SU-DHL-6 (cell line): Measurements from ENCODE around the gene SPSB1.

Experiments used
- H2AFZ ChIP-seq: fragments of 200-600 bp; sonication (generic); 2 replicates; pipeline ENCODE4 v1.6.1; 2014; ENCODE audit warnings: low read depth, mild to moderate bottlenecking, moderate library complexity, mixed read lengths, antibody characterized with exemption, low read length; ENCODE audit not compliant: severe bottlenecking
- H3F3A ChIP-seq: fragments of 200-600 bp; shearing (Covaris generic); 2 replicates; pipeline ENCODE4 v1.6.0; 2016; ENCODE audit warnings: antibody characterized with exemption, mild to moderate bottlenecking; ENCODE audit not compliant: insufficient read depth
- H3K27ac ChIP-seq: fragments of 200-600 bp; sonication (generic); 2 replicates; pipeline ENCODE4 v1.5.1; 2016; ENCODE audit warnings: low read depth, mild to moderate bottlenecking, low read length, moderate library complexity, mixed read lengths
- H3K27me3 ChIP-seq: fragments of 200-600 bp; sonication (generic), shearing (Covaris generic); 2 replicates; pipeline ENCODE4 v1.6.0; 2014; ENCODE audit warnings: mild to moderate bottlenecking, low read length
- H3K36me3 ChIP-seq: fragments of 200-600 bp; sonication (generic); 2 replicates; pipeline ENCODE4 v1.6.1; 2014; ENCODE audit warnings: mild to moderate bottlenecking, low read length, mixed read lengths
- H3K4me2 ChIP-seq: fragments of 300-600, 200-600 bp; shearing (Covaris generic), sonication (generic); 2 replicates; pipeline ENCODE4 v1.6.0; 2014; ENCODE audit warnings: low read length, low read depth, mild to moderate bottlenecking; ENCODE audit not compliant: poor library complexity, severe bottlenecking
- H3K4me3 ChIP-seq: fragments of 200-600 bp; sonication (generic); 2 replicates; pipeline ENCODE4 v1.5.1; 2014; ENCODE audit warnings: antibody characterized with exemption, low read length, mild to moderate bottlenecking, mixed read lengths; ENCODE audit not compliant: insufficient read depth, poor library complexity, severe bottlenecking
- H3K79me2 ChIP-seq: fragments of 200-600 bp; sonication (generic); 2 replicates; pipeline ENCODE4 v1.6.1; 2014; ENCODE audit warnings: mild to moderate bottlenecking, low read length, moderate library complexity; ENCODE audit not compliant: insufficient read depth
- H3K9ac ChIP-seq: fragments of 200-600 bp; sonication (generic); 2 replicates; pipeline ENCODE4 v1.7.0; 2014; ENCODE audit warnings: mild to moderate bottlenecking, low read length
- H3K9me2 ChIP-seq: fragments of 200-600 bp; sonication (generic); replicated peaks from 2 replicates; pipeline ENCODE4 v1.6.1; 2014; ENCODE audit warnings: low read length; ENCODE audit not compliant: insufficient read depth
- H3K9me3 ChIP-seq: fragments of 200-600 bp; sonication (generic); 2 replicates; pipeline ENCODE4 v1.6.1; 2014; ENCODE audit warnings: low read length, mixed read lengths; ENCODE audit not compliant: insufficient read depth
- H4K20me1 ChIP-seq: fragments of 200-600 bp; sonication (generic); 2 replicates; pipeline ENCODE4 v1.6.1; 2014; ENCODE audit warnings: low read depth, mild to moderate bottlenecking, antibody characterized with exemption, low read length, moderate library complexity, mixed read lengths
- EZH2phosphoT487 ChIP-seq: fragments of 200-600 bp; sonication (generic), shearing (Covaris generic); conservative IDR thresholded peaks from 2 replicates; pipeline ENCODE4 v1.6.1; 2018; ENCODE audit warnings: mild to moderate bottlenecking, antibody characterized with exemption, low read length, moderate library complexity, mixed read lengths
- TF ChIP-seq, protein P1 (sequence below): fragments of 200-600 bp; sonication (generic); IDR thresholded peaks from one replicate; pipeline ENCODE4 v1.5.1; 2017; ENCODE audit warnings: antibody characterized with exemption, mild to moderate bottlenecking, low read length, moderate library complexity; ENCODE audit not compliant: insufficient read depth, poor library complexity, severe bottlenecking

Gene SPSB1

DNA sequence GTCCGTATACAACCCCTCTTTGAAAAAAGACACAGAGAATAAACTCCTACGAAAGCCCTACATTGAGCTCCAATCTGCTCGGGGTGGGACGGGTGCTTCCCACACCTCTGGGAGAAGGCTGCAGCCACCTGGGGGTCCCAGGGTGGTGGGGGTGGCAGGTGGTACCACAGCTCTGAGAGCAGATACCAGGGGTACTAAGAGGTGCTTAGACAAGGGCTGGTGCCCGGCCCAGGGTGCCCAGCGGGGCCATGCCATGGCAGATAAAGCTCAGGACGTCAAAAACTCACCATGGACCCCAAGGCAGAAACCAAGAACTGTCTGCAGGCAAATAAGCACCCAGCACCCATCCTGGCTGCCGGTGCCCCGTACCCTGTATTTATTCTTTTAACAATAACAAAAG is 75.1 kb downstream of the SPSB1 start:
- Histone ChIP-seq H3K79me2 (no peaks in the 10 kb centered on the region), H3K4me3 (no peak overlapping the region), H3K4me2 (no peak overlapping the region), H3K9ac (no peak overlapping the region), H4K20me1 (no peaks in the 10 kb centered on the region), H3K27me3 (no peaks in the 10 kb centered on the region), H3K9me3 (no peaks in the 10 kb centered on the region), H3F3A (no peaks in the 10 kb centered on the region), H3K27ac (no peak overlapping the region), H3K36me3 (no peaks in the 10 kb centered on the region), H2AFZ (no peak overlapping the region), H3K9me2 (no peaks in the 10 kb centered on the region)
- TF ChIP-seq, protein P1, sequence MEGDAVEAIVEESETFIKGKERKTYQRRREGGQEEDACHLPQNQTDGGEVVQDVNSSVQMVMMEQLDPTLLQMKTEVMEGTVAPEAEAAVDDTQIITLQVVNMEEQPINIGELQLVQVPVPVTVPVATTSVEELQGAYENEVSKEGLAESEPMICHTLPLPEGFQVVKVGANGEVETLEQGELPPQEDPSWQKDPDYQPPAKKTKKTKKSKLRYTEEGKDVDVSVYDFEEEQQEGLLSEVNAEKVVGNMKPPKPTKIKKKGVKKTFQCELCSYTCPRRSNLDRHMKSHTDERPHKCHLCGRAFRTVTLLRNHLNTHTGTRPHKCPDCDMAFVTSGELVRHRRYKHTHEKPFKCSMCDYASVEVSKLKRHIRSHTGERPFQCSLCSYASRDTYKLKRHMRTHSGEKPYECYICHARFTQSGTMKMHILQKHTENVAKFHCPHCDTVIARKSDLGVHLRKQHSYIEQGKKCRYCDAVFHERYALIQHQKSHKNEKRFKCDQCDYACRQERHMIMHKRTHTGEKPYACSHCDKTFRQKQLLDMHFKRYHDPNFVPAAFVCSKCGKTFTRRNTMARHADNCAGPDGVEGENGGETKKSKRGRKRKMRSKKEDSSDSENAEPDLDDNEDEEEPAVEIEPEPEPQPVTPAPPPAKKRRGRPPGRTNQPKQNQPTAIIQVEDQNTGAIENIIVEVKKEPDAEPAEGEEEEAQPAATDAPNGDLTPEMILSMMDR: no peak
- no peak for TF ChIP-seq EZH2phosphoT487

DNA sequence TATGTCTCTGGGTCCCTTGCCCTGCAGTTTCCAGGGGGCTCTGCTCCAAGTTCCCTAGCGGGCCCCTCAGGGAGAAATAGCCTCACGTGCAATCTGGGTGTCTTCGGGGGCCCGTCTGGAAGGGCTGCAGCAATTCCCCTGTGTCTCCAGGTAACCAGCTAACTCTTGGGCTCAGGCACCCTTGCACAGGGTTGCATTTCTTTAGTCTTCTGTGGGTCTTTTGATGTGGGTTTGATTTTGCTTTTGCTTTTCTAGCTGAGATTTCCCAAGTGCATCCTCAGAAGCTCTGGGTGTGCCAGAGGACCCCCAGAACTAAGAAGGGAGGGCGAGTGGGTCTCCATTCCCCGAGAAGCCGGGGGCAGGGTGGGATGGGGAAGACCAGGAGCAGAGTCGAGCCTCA is 75.7 kb downstream of the SPSB1 start:
- Histone ChIP-seq H3K4me3 (no peak overlapping the region), H3F3A (no peaks in the 10 kb centered on the region), H3K79me2 (no peaks in the 10 kb centered on the region), H3K4me2 (no peak overlapping the region), H2AFZ (no peak overlapping the region), H3K27ac (no peak overlapping the region), H3K9ac (no peak overlapping the region), H3K9me3 (no peaks in the 10 kb centered on the region), H3K9me2 (no peaks in the 10 kb centered on the region), H3K27me3 (no peaks in the 10 kb centered on the region), H3K36me3 (no peaks in the 10 kb centered on the region), H4K20me1 (no peaks in the 10 kb centered on the region)
- no peak for TF ChIP-seq EZH2phosphoT487
- TF ChIP-seq, protein P1: no peak

DNA sequence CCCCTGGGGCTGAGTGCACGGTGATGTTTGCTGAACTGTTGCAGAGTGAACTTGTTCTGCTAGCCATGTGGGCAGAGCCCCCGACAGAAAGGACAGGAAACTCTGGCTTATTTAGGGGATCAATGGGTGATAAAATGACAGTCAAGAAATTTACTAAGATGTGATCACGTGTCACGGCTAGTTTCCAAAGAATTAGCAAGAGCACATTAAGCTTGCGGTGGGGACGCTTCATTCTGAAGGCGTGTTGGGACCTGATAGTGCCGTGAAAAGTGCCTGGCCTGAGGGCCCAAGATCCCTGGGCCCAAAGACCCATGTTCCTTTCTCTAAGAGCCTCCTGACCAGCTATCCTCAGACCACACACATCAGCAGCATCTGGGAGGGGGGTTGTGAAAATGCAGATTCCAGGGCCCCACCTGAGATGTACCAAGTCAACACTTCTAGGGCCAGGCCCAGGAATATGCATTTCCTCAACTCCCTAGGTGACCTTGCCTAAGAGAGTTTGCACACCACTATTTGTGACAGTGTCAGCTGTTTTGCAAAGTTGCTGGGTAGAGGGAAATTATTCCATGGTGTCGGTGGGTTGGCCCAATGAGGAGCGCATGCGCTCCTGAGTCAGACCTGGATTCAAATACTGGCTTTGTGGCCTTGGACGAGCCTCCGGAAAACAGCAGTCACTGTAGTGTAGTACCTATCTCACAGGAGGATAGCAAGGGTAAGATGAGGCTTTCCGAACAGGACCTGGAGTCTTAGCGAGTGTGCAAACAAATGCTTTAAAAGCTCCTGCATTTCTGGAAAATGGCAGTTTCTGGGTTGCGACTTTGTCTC is 77.5 kb downstream of the SPSB1 start:
- Histone ChIP-seq H3K9ac (no peak overlapping the region), H3K4me3 (no peak overlapping the region), H3K27ac (no peak overlapping the region), H4K20me1 (no peaks in the 10 kb centered on the region), H3K9me3 (no peaks in the 10 kb centered on the region), H3K36me3 (no peaks in the 10 kb centered on the region), H3F3A (no peaks in the 10 kb centered on the region), H3K9me2 (no peaks in the 10 kb centered on the region), H3K4me2 (no peak overlapping the region), H3K27me3 (no peaks in the 10 kb centered on the region), H2AFZ (no peak overlapping the region), H3K79me2 (no peaks in the 10 kb centered on the region)
- TF ChIP-seq EZH2phosphoT487: no peak
- TF ChIP-seq, protein P1: no peak
